DOHH2 (cell line): ENCODE results near the gene NKG7.

ENCODE experiments used
- H3F3A ChIP-seq: fragments of 200-600 bp; sonication (generic), shearing (Covaris generic); 2 replicates; pipeline ENCODE4 v1.6.0; 2016; ENCODE audit warnings: antibody characterized with exemption, mild to moderate bottlenecking; ENCODE audit not compliant: control insufficient read depth, insufficient read depth
- H3K27ac ChIP-seq: fragments of 200-600 bp; sonication (generic); 2 replicates; pipeline ENCODE4 v1.5.1; 2014; ENCODE audit warnings: low read depth, mild to moderate bottlenecking, low read length, moderate library complexity
- H3K27me3 ChIP-seq: fragments of 200-600 bp; sonication (generic); 2 replicates; pipeline ENCODE4 v1.6.1; 2014; ENCODE audit warnings: mild to moderate bottlenecking, low read length, mixed read lengths; ENCODE audit not compliant: control insufficient read depth
- H3K36me3 ChIP-seq: fragments of 200-600 bp; sonication (generic); 2 replicates; pipeline ENCODE4 v1.6.1; 2014; ENCODE audit warnings: mild to moderate bottlenecking, low read length, moderate library complexity, mixed read lengths; ENCODE audit not compliant: control insufficient read depth
- H3K4me1 ChIP-seq: fragments of 200-600 bp; sonication (generic); 2 replicates; pipeline ENCODE4 v1.6.1; 2014; ENCODE audit warnings: mild to moderate bottlenecking, low read length, mixed read lengths; ENCODE audit not compliant: control insufficient read depth
- H3K4me2 ChIP-seq: fragments of 200-600 bp; sonication (generic); 2 replicates; pipeline ENCODE4 v1.6.0; 2014; ENCODE audit warnings: mild to moderate bottlenecking, low read length, moderate library complexity
- H3K4me3 ChIP-seq: fragments of 200-600 bp; sonication (generic); 2 replicates; pipeline ENCODE4 v1.5.1; 2014; ENCODE audit warnings: mild to moderate bottlenecking, low read length, mixed read lengths
- H3K79me2 ChIP-seq: fragments of 200-600 bp; sonication (generic); 2 replicates; pipeline ENCODE4 v1.6.1; 2014; ENCODE audit warnings: mild to moderate bottlenecking, low read length, mixed read lengths; ENCODE audit not compliant: control insufficient read depth
- H3K9me2 ChIP-seq: fragments of 200-600 bp; sonication (generic); replicated peaks from 2 replicates; pipeline ENCODE4 v1.6.1; 2014; ENCODE audit warnings: mild to moderate bottlenecking, low read length, mixed read lengths; ENCODE audit not compliant: control insufficient read depth
- H3K9me3 ChIP-seq: fragments of 200-600 bp; sonication (generic); 2 replicates; pipeline ENCODE4 v1.6.1; 2014; ENCODE audit warnings: antibody characterized with exemption, low read length, mixed read lengths; ENCODE audit not compliant: control insufficient read depth, insufficient read depth
- H4K20me1 ChIP-seq: fragments of 200-600 bp; sonication (generic); 2 replicates; pipeline ENCODE4 v1.6.0; 2014; ENCODE audit warnings: low read depth, mild to moderate bottlenecking, antibody characterized with exemption, low read length, moderate library complexity; ENCODE audit not compliant: control insufficient read depth, insufficient read depth
- CTCF ChIP-seq: fragments of 200-600 bp; sonication (generic); IDR thresholded peaks from one replicate; pipeline ENCODE4 v1.5.1; 2014; ENCODE audit warnings: antibody characterized with exemption, mild to moderate bottlenecking, low read depth, low read length; ENCODE audit not compliant: poor library complexity, severe bottlenecking
- EZH2phosphoT487 ChIP-seq: fragments of 200-600 bp; sonication (generic); IDR thresholded peaks from 2 replicates; pipeline ENCODE4 v1.6.1; 2017; ENCODE audit warnings: borderline replicate concordance, mild to moderate bottlenecking, antibody characterized with exemption, low read length, moderate library complexity, mixed read lengths

The NKG7 gene

GRCh38 chr19:51361239-51361638, 11.2 kb downstream of the NKG7 start:
- H3K9me3 ChIP-seq: no peaks in the 10 kb centered on the region
- H3K4me3 ChIP-seq: no peak overlapping the region
- H3K4me2 ChIP-seq: no peak overlapping the region
- H3F3A ChIP-seq: no peaks in the 10 kb centered on the region
- no peaks in the 10 kb centered on the region for H3K27me3 ChIP-seq
- peaks cover 30% of the 10 kb centered on the region for H3K79me2 ChIP-seq
- peaks cover 15% of the 10 kb centered on the region for H3K4me1 ChIP-seq
- no peaks in the 10 kb centered on the region for H4K20me1 ChIP-seq
- H3K9me2 ChIP-seq: no peaks in the 10 kb centered on the region
- peaks cover 4% of the 10 kb centered on the region; the same call in 1 of the 2 replicates for H3K36me3 ChIP-seq
- no peak overlapping the region for H3K27ac ChIP-seq
- no peak for TF ChIP-seq EZH2phosphoT487

GRCh38 chr19:51359294-51359693, 13.2 kb downstream of the NKG7 start:
- Histone ChIP-seq H3F3A (no peaks in the 10 kb centered on the region), H3K9me2 (no peaks in the 10 kb centered on the region), H3K79me2 (peaks cover 16% of the 10 kb centered on the region; the same call in 1 of the 2 replicates), H3K27me3 (no peaks in the 10 kb centered on the region), H3K9me3 (no peaks in the 10 kb centered on the region), H3K4me3 (no peak overlapping the region), H3K36me3 (no peaks in the 10 kb centered on the region), H3K27ac (no peak overlapping the region), H3K4me1 (peaks cover 10% of the 10 kb centered on the region), H3K4me2 (no peak overlapping the region), H4K20me1 (no peaks in the 10 kb centered on the region)
- TF ChIP-seq CTCF (no peak), EZH2phosphoT487 (no peak)

GRCh38 chr19:51357952-51358351, 14.5 kb downstream of the NKG7 start:
- Histone ChIP-seq H3K4me1 (peaks cover 9% of the 10 kb centered on the region), H3K27me3 (no peaks in the 10 kb centered on the region), H3K4me2 (no peak overlapping the region), H3K36me3 (no peaks in the 10 kb centered on the region), H3K27ac (no peak overlapping the region), H3K9me3 (no peaks in the 10 kb centered on the region), H3K9me2 (no peaks in the 10 kb centered on the region), H3K4me3 (no peak overlapping the region), H3F3A (no peaks in the 10 kb centered on the region), H3K79me2 (peaks cover 7% of the 10 kb centered on the region; the same call in 1 of the 2 replicates), H4K20me1 (no peaks in the 10 kb centered on the region)
- TF ChIP-seq EZH2phosphoT487 (no peak), CTCF (no peak)

GRCh38 chr19:51356159-51356801, 16.2 kb downstream of the NKG7 start:
- Histone ChIP-seq H3K79me2 (no peaks in the 10 kb centered on the region), H3K4me2 (no peak overlapping the region), H3K9me3 (no peaks in the 10 kb centered on the region), H4K20me1 (no peaks in the 10 kb centered on the region), H3F3A (no peaks in the 10 kb centered on the region), H3K9me2 (no peaks in the 10 kb centered on the region), H3K4me3 (no peak overlapping the region), H3K36me3 (no peaks in the 10 kb centered on the region), H3K27ac (no peak overlapping the region), H3K4me1 (no peaks in the 10 kb centered on the region), H3K27me3 (no peaks in the 10 kb centered on the region)
- TF ChIP-seq CTCF (no peak), EZH2phosphoT487 (no peak)
